Right lobe of liver (tissue), 4 donors: ENCODE measurements around the gene CD9.

Experiments
- POLR2A ChIP-seq: fragments of 450-650 bp; IDR thresholded peaks from one replicate; pipeline ENCODE4 v1.6.1; 2017; ENCODE audit warnings: antibody characterized with exemption, mild to moderate bottlenecking
- TF ChIP-seq, protein P1 (sequence below), 4 donors: fragments of 200-600 bp in 3 of 4; fragments of 450-650 bp in 1 of 4; IDR thresholded peaks; one replicate each; pipeline versions ENCODE4 v1.5.1 to v1.8.0; 2016 to 2022; ENCODE audit warnings: antibody characterized with exemption in 4 of 4, mild to moderate bottlenecking in 2 of 4
- donor health status: DM: no; HTN: no; CAD: no.
- donor health status: DM: no; HTN: no; CAD: no.
- donor health status: DM: no; HTN: yes; CAD: no.

DNA sequence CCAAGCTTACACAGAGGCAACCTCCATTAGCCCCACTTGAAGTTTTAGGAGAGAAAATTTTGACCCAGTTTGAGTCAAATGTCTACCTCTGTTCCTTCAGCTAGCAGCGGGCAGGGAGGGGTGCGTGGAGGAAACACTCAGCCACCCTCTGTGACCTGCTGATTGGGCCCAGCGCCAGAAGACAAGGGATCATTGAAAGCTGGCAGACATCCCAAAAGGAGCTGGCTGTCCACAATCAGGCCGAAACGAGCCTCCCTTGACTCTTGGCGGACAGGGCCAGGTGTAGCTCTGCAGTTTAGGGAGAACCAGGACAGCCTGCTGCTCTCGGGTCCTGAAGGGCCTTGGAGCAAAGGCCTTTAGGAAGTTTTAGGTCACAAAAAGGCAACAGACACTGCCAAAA lies 41.3 kb downstream of the CD9 start:
- TF ChIP-seq, protein P1, sequence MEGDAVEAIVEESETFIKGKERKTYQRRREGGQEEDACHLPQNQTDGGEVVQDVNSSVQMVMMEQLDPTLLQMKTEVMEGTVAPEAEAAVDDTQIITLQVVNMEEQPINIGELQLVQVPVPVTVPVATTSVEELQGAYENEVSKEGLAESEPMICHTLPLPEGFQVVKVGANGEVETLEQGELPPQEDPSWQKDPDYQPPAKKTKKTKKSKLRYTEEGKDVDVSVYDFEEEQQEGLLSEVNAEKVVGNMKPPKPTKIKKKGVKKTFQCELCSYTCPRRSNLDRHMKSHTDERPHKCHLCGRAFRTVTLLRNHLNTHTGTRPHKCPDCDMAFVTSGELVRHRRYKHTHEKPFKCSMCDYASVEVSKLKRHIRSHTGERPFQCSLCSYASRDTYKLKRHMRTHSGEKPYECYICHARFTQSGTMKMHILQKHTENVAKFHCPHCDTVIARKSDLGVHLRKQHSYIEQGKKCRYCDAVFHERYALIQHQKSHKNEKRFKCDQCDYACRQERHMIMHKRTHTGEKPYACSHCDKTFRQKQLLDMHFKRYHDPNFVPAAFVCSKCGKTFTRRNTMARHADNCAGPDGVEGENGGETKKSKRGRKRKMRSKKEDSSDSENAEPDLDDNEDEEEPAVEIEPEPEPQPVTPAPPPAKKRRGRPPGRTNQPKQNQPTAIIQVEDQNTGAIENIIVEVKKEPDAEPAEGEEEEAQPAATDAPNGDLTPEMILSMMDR (IDR thresholded peaks at IDR 0.05): no peak
- no peak for TF ChIP-seq POLR2A
